Measurements from ENCODE around the gene PKN1.

The PKN1 gene

DNA sequence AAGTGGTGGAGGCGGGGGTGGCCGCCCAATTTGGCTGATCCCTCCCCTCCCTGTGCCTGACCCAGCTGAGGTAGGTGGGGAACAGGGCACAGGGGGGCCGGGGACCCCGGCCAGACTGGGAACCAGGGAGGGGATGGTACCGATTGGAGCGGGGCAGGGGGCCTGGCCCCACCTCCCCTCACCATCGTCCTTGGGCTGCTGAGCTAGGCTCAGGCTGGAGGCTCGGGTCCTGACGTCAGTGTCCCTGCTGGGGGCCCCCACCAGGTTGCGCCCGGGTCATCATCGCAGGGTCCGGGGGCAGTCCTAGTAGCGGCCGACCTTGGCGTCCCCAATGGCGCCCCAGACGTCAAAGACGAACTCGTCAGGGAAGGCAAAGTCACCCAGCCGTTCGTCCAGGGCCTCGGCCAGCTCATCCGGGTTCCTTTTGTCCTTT lies 45.0 kb downstream of the PKN1 start:
- no peaks in the 10 kb centered on the region for H3K9me3 ChIP-seq (ENCODE audit: control insufficient read depth, insufficient read depth, low read depth, low read length)
- H3K36me3 ChIP-seq (ENCODE audit: control insufficient read depth, insufficient read depth, low read length), result peaks cover 31% of the 10 kb centered on the region
- H3K27ac ChIP-seq (ENCODE audit: low read depth, low read length), result no peak overlapping the region
- H3K9ac ChIP-seq (ENCODE audit: low read length), result no peak overlapping the region
- no peak overlapping the region for H3K4me3 ChIP-seq (ENCODE audit: low read depth, low read length)
- peaks cover 22% of the 10 kb centered on the region for H3K4me1 ChIP-seq (ENCODE audit: control insufficient read depth, insufficient read depth, low read length)
- no peaks in the 10 kb centered on the region; the same call in 1 of the 2 replicates for H3K27me3 ChIP-seq (ENCODE audit: control insufficient read depth, insufficient read depth, low read length)

DNA sequence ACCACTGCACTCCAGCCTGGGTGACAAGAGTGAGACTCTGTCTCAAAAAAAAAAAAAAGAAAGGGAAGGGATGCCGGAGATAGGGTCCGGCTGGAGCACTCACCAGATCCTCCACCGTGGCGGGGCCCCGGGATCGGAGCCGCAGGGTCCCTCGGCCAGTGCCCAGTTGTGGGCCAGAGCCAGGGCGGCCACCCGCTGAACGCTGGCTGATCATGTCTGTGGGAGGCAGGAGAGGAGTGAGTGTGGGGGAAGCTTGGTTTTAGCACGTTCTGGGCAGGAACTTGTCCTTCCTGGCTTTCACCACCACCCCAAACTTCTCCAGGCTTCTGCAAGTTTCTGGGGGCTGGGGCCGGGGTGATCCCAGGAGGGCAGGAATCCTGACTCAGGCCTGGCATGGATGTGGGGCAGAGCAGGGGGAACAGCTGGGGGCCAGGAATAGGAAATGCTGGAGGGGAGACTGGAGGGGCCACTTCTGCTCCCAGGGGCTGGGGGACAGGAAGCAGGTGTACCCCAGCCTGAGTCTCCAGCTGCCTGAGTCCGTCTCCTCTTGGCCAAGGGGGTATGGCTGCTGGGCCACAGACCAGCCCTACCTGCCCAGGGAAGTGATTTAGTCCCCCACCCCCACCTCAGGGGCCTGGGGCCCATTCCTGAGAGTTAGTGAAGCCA lies 46.3 kb downstream of the PKN1 start:
- H3K9ac ChIP-seq (ENCODE audit: low read length), result no peak overlapping the region
- H3K9me3 ChIP-seq (ENCODE audit: control insufficient read depth, insufficient read depth, low read depth, low read length), result no peaks in the 10 kb centered on the region

DNA sequence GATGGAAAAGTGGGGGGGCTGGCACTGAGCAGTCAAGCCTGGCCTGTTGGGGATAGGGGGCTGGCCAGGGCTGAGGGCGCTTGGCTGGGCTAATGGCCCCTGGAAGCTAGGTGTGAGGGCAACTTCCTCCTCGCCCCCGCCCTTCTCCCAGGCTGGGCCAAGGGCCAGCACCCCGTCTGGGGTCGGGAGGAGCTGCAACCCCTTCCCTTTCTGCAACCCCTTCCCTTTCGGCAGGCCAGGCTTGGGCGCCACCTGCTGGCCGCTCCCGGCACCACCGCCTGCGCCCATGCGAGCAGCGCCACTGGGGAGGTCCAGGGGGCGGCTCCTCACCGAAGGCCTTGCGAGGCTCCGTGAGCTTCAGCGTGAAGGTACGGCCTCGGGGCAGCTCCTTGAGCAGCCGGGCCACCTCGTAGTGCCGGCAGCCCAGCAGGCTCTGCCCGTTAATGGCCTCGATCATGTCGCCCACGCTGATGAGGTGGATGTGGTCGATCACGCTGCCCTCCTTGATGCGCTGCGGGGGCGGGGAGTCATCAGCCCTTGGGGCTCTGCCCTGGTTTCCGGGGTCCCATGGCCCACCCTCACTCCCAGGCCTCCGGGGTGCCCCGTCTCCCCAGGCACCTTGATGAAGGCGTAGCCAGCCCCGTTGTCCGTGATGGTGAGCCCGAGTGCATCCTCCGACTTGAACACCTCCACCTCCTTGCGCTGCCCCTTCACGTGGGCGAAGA lies 47.0 kb downstream of the PKN1 start:
- no peaks in the 10 kb centered on the region for H3K27me3 ChIP-seq (ENCODE audit: control insufficient read depth, insufficient read depth, low read length)
- H3K4me1 ChIP-seq (ENCODE audit: control insufficient read depth, insufficient read depth, low read length), result peaks cover 16% of the 10 kb centered on the region
- no peak overlapping the region for H3K9ac ChIP-seq (ENCODE audit: low read length)
- no peaks in the 10 kb centered on the region for H3K9me3 ChIP-seq (ENCODE audit: control insufficient read depth, insufficient read depth, low read depth, low read length)
- H3K27ac ChIP-seq (ENCODE audit: low read depth, low read length), result no peak overlapping the region
- H3K36me3 ChIP-seq (ENCODE audit: control insufficient read depth, insufficient read depth, low read length), result peaks cover 31% of the 10 kb centered on the region
- no peak overlapping the region for H3K4me3 ChIP-seq (ENCODE audit: low read depth, low read length)

More for the DNA sequence above, 46.3 kb downstream of the PKN1 start:
- Histone ChIP-seq H3K4me3 (ENCODE audit: low read depth, low read length) (no peak overlapping the region), H3K27ac (ENCODE audit: low read depth, low read length) (no peak overlapping the region), H3K27me3 (ENCODE audit: control insufficient read depth, insufficient read depth, low read length) (no peaks in the 10 kb centered on the region), H3K4me1 (ENCODE audit: control insufficient read depth, insufficient read depth, low read length) (peaks cover 22% of the 10 kb centered on the region), H3K36me3 (ENCODE audit: control insufficient read depth, insufficient read depth, low read length) (peaks cover 31% of the 10 kb centered on the region)

DNA sequence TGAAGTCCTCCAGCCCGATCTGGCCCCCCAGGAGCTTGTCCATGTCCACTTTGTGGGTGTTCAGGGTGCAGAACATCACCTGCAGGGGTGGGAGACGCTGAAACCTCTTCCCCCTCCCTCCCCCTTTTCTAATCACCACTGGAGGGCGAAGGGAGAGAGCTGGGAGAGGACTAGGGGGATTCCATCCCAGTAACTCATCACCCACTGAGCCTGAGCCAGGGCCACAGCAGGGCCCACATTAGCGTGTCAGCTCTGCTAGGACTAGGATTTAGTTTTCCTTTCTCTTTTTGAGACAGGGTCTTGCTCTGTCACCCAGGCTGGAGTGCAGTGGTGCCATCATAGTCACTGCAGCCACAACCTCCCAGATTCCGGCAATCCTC lies 47.6 kb downstream of the PKN1 start:
- H3K36me3 ChIP-seq (ENCODE audit: control insufficient read depth, insufficient read depth, low read length), result peaks cover 31% of the 10 kb centered on the region
- H3K27me3 ChIP-seq (ENCODE audit: control insufficient read depth, insufficient read depth, low read length), result no peaks in the 10 kb centered on the region
- H3K4me1 ChIP-seq (ENCODE audit: control insufficient read depth, insufficient read depth, low read length), result peaks cover 13% of the 10 kb centered on the region
- H3K9me3 ChIP-seq (ENCODE audit: control insufficient read depth, insufficient read depth, low read depth, low read length), result no peaks in the 10 kb centered on the region
- no peak overlapping the region for H3K27ac ChIP-seq (ENCODE audit: low read depth, low read length)
- H3K9ac ChIP-seq (ENCODE audit: low read length), result no peak overlapping the region
- no peak overlapping the region for H3K4me3 ChIP-seq (ENCODE audit: low read depth, low read length)

DNA sequence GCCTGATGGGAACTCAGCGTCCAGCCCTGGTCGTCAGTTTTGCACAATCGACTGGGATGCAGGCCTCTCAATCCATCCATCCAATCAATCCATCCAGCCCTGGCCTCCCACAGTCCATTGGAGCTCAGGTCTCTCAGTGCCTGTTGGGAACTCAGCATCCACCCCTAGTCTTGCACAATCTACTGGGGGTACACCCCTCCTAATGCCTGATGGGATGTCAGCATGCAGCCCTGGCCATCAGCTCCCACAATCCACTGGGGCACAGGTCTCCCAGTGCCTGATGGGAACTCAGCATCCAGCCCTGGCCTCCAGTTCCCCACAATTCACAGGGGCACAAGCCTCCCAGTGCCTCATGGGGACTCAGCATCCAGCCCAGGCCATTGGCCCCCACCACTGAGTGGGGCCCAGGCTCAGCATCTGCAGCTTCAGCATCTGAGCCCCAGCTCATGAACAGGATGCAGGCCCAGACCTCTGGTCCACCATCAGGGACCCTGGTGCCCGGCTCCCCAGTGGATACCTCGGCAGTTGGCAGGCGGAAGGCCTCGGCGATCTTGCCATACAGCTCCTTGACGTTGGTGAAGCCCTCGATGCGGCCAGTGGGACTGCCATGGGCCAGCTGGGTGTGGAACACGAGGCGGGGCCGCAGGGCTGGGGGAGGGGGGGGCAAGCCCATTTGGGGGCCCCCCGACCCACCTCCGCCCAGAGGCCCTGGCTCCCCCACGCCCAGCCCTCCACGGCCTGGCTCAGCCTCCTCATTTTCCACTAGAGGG lies 49.3 kb downstream of the PKN1 start:
- no peaks in the 10 kb centered on the region for H3K27me3 ChIP-seq (ENCODE audit: control insufficient read depth, insufficient read depth, low read length)
- no peak overlapping the region for H3K4me3 ChIP-seq (ENCODE audit: low read depth, low read length)
- no peak overlapping the region for H3K9ac ChIP-seq (ENCODE audit: low read length)
- H3K27ac ChIP-seq (ENCODE audit: low read depth, low read length), result no peak overlapping the region
- H3K36me3 ChIP-seq (ENCODE audit: control insufficient read depth, insufficient read depth, low read length), result peaks cover 35% of the 10 kb centered on the region
- peaks cover 9% of the 10 kb centered on the region for H3K4me1 ChIP-seq (ENCODE audit: control insufficient read depth, insufficient read depth, low read length)
- no peaks in the 10 kb centered on the region for H3K9me3 ChIP-seq (ENCODE audit: control insufficient read depth, insufficient read depth, low read depth, low read length)

DNA sequence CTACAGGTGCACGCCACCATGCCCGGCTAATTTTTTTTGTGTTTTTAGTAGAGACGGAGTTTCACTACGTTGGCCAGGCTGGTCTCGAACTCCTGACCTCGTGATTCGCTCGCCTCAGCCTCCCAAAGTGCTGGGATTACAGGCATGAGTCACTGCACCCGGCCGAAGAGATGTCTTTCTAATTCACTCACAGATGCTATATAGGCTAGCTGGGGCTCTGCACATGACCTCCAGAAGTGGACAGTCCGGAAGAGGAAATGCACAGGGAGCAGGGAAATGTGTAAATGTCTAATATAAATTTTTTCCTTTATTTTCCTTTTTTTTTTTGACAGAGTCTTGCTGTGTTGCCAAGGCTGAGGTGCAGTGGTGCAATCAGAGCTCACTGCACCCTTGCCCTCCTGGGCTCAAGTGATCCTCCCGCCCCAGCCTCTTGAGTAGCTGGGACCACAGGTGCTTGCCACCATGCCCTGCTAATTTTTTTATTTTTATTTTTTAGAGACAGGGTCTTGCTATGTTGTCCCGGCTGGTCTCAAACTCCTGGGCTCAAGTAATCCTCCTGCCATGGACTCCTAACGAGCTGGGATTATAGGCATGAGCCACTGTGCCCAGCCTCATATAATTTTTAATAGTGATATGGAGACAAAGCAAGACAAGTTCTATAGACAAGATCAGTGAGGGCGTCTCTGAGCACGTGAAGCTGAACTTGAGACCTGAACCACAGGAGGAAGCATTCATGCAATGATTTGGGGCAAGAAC lies 54.4 kb downstream of the PKN1 start:
- Histone ChIP-seq H3K9ac (ENCODE audit: low read length) (no peak overlapping the region), H3K27me3 (ENCODE audit: control insufficient read depth, insufficient read depth, low read length) (no peaks in the 10 kb centered on the region), H3K27ac (ENCODE audit: low read depth, low read length) (no peak overlapping the region), H3K4me1 (ENCODE audit: control insufficient read depth, insufficient read depth, low read length) (no peaks in the 10 kb centered on the region; the same call in 1 of the 2 replicates), H3K36me3 (ENCODE audit: control insufficient read depth, insufficient read depth, low read length) (peaks cover 30% of the 10 kb centered on the region), H3K9me3 (ENCODE audit: control insufficient read depth, insufficient read depth, low read depth, low read length) (no peaks in the 10 kb centered on the region), H3K4me3 (ENCODE audit: low read depth, low read length) (no peak overlapping the region)

DNA sequence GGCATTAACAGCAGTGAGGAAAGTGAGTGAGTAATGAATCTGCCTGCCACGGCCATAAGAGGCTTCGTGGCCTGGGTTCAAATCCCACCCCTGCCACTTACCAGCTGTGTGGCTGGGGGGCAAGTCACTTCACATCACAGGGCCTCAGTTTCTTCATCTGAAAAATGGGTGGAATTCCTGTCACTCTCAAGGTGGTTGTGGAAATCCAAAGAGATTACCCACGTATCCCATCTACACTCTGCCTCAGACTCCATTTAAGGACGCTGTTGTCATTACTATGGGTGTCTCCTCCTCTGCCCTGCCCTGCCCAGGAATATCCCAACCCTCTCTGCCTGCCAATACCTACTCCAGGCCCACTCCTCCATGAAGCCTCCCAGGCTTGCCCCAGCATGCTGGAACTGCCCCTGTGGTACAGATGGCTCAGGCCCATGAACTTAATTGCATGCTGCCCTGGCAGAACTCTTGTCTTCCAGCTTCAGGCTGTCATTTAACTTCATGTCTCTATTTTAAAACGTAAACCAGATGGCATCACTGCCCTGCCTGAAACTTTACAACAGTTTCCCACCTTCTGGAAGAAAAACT lies 59.7 kb downstream of the PKN1 start:
- Histone ChIP-seq H3K4me1 (ENCODE audit: control insufficient read depth, insufficient read depth, low read length) (peaks cover 12% of the 10 kb centered on the region), H3K27ac (ENCODE audit: low read depth, low read length) (no peak overlapping the region), H3K9me3 (ENCODE audit: control insufficient read depth, insufficient read depth, low read depth, low read length) (no peaks in the 10 kb centered on the region), H3K4me3 (ENCODE audit: low read depth, low read length) (no peak overlapping the region), H3K27me3 (ENCODE audit: control insufficient read depth, insufficient read depth, low read length) (no peaks in the 10 kb centered on the region), H3K9ac (ENCODE audit: low read length) (no peak overlapping the region), H3K36me3 (ENCODE audit: control insufficient read depth, insufficient read depth, low read length) (peaks cover 26% of the 10 kb centered on the region)

DNA sequence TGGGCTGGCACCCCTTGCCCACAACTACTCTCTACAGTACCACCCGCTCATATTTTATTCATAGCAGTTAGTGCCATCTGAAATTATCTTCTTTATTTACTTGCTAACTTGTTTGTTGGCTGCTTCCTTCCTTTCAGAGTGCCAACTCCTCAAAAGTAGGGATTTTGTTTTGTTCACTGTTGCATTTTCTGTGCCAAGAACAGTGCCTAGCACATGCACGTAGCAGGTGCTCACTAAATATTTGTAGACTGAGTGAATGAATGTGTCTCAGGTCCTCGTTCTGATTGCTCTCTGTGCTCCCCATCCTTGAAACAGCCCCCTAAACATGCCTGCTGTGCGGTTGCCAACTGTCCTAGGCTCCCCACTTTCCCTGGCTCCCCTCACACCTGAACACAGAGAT lies 61.3 kb downstream of the PKN1 start:
- Histone ChIP-seq H3K36me3 (ENCODE audit: control insufficient read depth, insufficient read depth, low read length) (peaks cover 16% of the 10 kb centered on the region), H3K9ac (ENCODE audit: low read length) (no peak overlapping the region), H3K4me1 (ENCODE audit: control insufficient read depth, insufficient read depth, low read length) (peaks cover 12% of the 10 kb centered on the region), H3K9me3 (ENCODE audit: control insufficient read depth, insufficient read depth, low read depth, low read length) (no peaks in the 10 kb centered on the region), H3K27me3 (ENCODE audit: control insufficient read depth, insufficient read depth, low read length) (no peaks in the 10 kb centered on the region), H3K27ac (ENCODE audit: low read depth, low read length) (no peak overlapping the region), H3K4me3 (ENCODE audit: low read depth, low read length) (no peak overlapping the region)

DNA sequence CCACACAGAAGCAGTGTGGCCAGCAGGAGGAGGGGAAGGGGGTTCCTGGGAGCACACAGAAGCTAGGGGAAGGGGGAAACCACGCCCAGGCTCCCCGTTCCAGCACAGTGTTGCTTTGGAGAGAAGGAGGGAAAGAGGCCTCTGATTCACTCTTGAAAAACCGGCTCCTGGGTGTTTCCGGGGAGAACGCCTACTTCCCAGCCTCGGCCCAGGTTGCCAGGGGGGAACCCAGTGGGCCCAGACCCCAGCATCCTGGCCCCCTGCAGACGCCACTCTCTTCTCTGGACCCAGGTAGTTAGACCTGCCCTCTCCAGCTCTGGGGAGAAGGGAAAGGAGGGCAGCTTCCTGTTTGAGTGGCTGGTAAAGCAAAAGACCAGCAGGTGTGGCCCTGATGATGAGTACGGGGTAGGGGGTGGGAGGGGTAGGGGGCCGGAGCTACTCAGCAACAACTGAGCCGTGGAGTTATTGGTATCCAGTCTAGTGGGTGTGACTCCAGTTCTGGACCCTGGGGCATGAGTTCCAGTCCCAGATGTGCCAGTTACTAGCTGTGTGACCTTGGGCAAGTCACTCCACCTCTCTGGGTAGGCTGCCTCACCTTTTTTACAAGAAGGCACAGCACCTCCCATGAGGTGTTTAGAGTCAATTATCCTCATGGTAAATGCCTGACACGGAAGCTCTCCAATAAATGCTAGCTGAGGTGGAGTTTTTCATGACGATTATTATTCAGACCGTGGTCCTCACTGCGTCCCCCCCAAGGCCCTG lies 62.0 kb downstream of the PKN1 start:
- no peak overlapping the region for H3K27ac ChIP-seq (ENCODE audit: low read depth, low read length)
- H3K4me3 ChIP-seq (ENCODE audit: low read depth, low read length), result peak overlapping the region; percentile 74
- peak overlapping the region; percentile 44 for H3K9ac ChIP-seq (ENCODE audit: low read length)
- no peaks in the 10 kb centered on the region for H3K9me3 ChIP-seq (ENCODE audit: control insufficient read depth, insufficient read depth, low read depth, low read length)
- peaks cover 12% of the 10 kb centered on the region for H3K4me1 ChIP-seq (ENCODE audit: control insufficient read depth, insufficient read depth, low read length)
- peaks cover 12% of the 10 kb centered on the region for H3K36me3 ChIP-seq (ENCODE audit: control insufficient read depth, insufficient read depth, low read length)
- H3K27me3 ChIP-seq (ENCODE audit: control insufficient read depth, insufficient read depth, low read length), result no peaks in the 10 kb centered on the region

DNA sequence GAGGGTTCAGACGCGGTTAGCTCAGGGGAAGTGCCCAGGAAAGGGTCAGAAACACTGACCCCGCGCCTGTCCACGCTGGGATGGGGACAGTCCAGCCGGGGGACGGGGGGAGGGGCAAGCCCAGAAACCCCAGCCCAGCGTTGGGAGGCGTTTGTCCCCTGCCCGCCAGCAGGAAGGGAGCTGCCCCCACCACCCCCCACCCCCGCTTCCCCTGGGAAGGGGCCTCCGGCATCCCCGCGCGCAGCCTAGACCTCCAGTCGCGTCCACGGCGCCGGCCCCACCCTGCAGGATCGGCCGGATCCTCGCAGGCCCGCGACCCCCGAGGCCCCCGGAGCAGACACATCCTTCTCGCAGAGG lies 62.5 kb downstream of the PKN1 start:
- Histone ChIP-seq H3K36me3 (ENCODE audit: control insufficient read depth, insufficient read depth, low read length) (peaks cover 12% of the 10 kb centered on the region), H3K27me3 (ENCODE audit: control insufficient read depth, insufficient read depth, low read length) (no peaks in the 10 kb centered on the region), H3K4me1 (ENCODE audit: control insufficient read depth, insufficient read depth, low read length) (peaks cover 12% of the 10 kb centered on the region), H3K9ac (ENCODE audit: low read length) (peak overlapping the region; percentile 44), H3K27ac (ENCODE audit: low read depth, low read length) (no peak overlapping the region), H3K4me3 (ENCODE audit: low read depth, low read length) (peak overlapping the region; percentile 74), H3K9me3 (ENCODE audit: control insufficient read depth, insufficient read depth, low read depth, low read length) (no peaks in the 10 kb centered on the region)
